Measurements from ENCODE around the gene SCIN.
A peak's percentile ranks its signal among the peaks of the same experiment; 100 is the strongest.
"Not testable (repeated sequence)": the region's sequence is repeated elsewhere in the genome, so short reads cannot be mapped to it uniquely, and the experiment has no call there.

SCIN gene

GRCh38 chr7:12570534-12571461 lies at the start of gene SCIN:
Gene SCIN (plus strand): TSS chr7:12570720. CDS start chr7:12570787, 67 bp downstream.
- DNase-seq (ENCODE audit: low spot score) = no peak

- peak; percentile 82 for DNase-seq (ENCODE audit: low spot score)
Measured at GRCh38 chr7:12524794-12525386, 45.6 kb upstream of the SCIN start.

GRCh38 chr7:12526693-12527092 lies 43.8 kb upstream of the SCIN start:
- not testable (repeated sequence) for DNase-seq (ENCODE audit: low spot score)

GRCh38 chr7:12527670-12528069 lies 42.9 kb upstream of the SCIN start:
- DNase-seq (ENCODE audit: low spot score) = not testable (repeated sequence)

- DNase-seq (ENCODE audit: low spot score) = no peak
Measured at GRCh38 chr7:12529971-12530710, 40.4 kb upstream of the SCIN start.

- DNase-seq (ENCODE audit: low spot score) = no peak
Measured at GRCh38 chr7:12531784-12532183, 38.7 kb upstream of the SCIN start.

- DNase-seq (ENCODE audit: low spot score) = no peak
Measured at GRCh38 chr7:12534046-12534445, 36.5 kb upstream of the SCIN start.

GRCh38 chr7:12539681-12540080 lies 30.8 kb upstream of the SCIN start:
- no peak for DNase-seq (ENCODE audit: low spot score)

- DNase-seq (ENCODE audit: low spot score) = no peak
Measured at GRCh38 chr7:12540850-12541249, 29.7 kb upstream of the SCIN start.

GRCh38 chr7:12543586-12543985 lies 26.9 kb upstream of the SCIN start:
- no peak for DNase-seq (ENCODE audit: low spot score)

- no peak for DNase-seq (ENCODE audit: low spot score)
Measured at GRCh38 chr7:12549106-12549505, 21.4 kb upstream of the SCIN start.

- DNase-seq (ENCODE audit: low spot score) = no peak
Measured at GRCh38 chr7:12550956-12551355, 19.6 kb upstream of the SCIN start.

- no peak for DNase-seq (ENCODE audit: low spot score)
Measured at GRCh38 chr7:12552876-12553275, 17.6 kb upstream of the SCIN start.

GRCh38 chr7:12553416-12553815 lies 17.1 kb upstream of the SCIN start:
- no peak for DNase-seq (ENCODE audit: low spot score)

GRCh38 chr7:12554351-12554750 lies 16.2 kb upstream of the SCIN start:
- DNase-seq (ENCODE audit: low spot score) = no peak

GRCh38 chr7:12554872-12555271 lies 15.6 kb upstream of the SCIN start:
- no peak for DNase-seq (ENCODE audit: low spot score)

GRCh38 chr7:12555695-12556094 lies 14.8 kb upstream of the SCIN start:
- not testable (repeated sequence) for DNase-seq (ENCODE audit: low spot score)

- DNase-seq (ENCODE audit: low spot score) = not testable (repeated sequence)
Measured at GRCh38 chr7:12556139-12556792, 14.3 kb upstream of the SCIN start.

GRCh38 chr7:12557282-12557681 lies 13.2 kb upstream of the SCIN start:
- DNase-seq (ENCODE audit: low spot score) = no peak

GRCh38 chr7:12564996-12565764 lies 5.3 kb upstream of the SCIN start:
- DNase-seq (ENCODE audit: low spot score) = no peak

GRCh38 chr7:12565873-12566272 lies 4.6 kb upstream of the SCIN start:
- no peak for DNase-seq (ENCODE audit: low spot score)

All from NAMALWA (cell line).